ENCODE data around the gene KLF9.

- no peak for TF ChIP-seq CTCF (conservative IDR thresholded peaks at IDR 0.05; ENCODE audit: low read depth, low read length)
- no peak for TF ChIP-seq EZH2 (IDR thresholded peaks at IDR 0.05; ENCODE audit: borderline replicate concordance, low read depth, low read length, poor library complexity, severe bottlenecking)
Observed at GRCh38 chr9:70441622-70442021, 27.2 kb upstream of the KLF9 start.
